Osteoblast (primary cell): ENCODE data around the gene TMEM250. TPM values are rescaled to one million over a fixed set of nuclear protein-coding genes. Genes with fewer than 3 reads are reported as not detected.

Source experiments
- DNase-seq: peaks from one replicate; pipeline ENCODE4 v3.0.0; 2011; ENCODE audit warnings: low spot score, mixed read lengths; ENCODE audit not compliant: insufficient read length; ENCODE audit errors: missing footprints
- H2AFZ ChIP-seq: 2 replicates; pipeline ENCODE4 v1.6.0; 2011; ENCODE audit warnings: mild to moderate bottlenecking, low read length
- H3K27ac ChIP-seq: 2 replicates; pipeline ENCODE4 v1.5.1; 2011; ENCODE audit warnings: mild to moderate bottlenecking, low read depth, low read length, moderate library complexity
- H3K27me3 ChIP-seq: 2 replicates; pipeline ENCODE4 v1.6.0; 2012; ENCODE audit warnings: mild to moderate bottlenecking, control low read depth, inconsistent platforms, low read length, moderate library complexity; ENCODE audit not compliant: insufficient read depth
- H3K36me3 ChIP-seq: 2 replicates; pipeline ENCODE4 v1.5.1; 2011; ENCODE audit warnings: mild to moderate bottlenecking, low read length, control low read depth, moderate library complexity; ENCODE audit not compliant: insufficient read depth
- H3K4me1 ChIP-seq: 2 replicates; pipeline ENCODE4 v1.5.1; 2011; ENCODE audit warnings: mild to moderate bottlenecking, low read length, control low read depth, moderate library complexity; ENCODE audit not compliant: insufficient read depth
- H3K4me2 ChIP-seq: 2 replicates; pipeline ENCODE4 v1.6.0; 2011; ENCODE audit warnings: mild to moderate bottlenecking, low read length; ENCODE audit not compliant: insufficient read depth
- H3K4me3 ChIP-seq: fragments of 200-600 bp; sonication (generic); 3 replicates; pipeline ENCODE4 v1.5.1; 2012; ENCODE audit warnings: mild to moderate bottlenecking, low read length, inconsistent platforms; ENCODE audit not compliant: insufficient read depth
- H3K79me2 ChIP-seq: 2 replicates; pipeline ENCODE4 v1.6.0; 2012; ENCODE audit warnings: mild to moderate bottlenecking, low read length, control low read depth, inconsistent platforms; ENCODE audit not compliant: insufficient read depth
- H3K9me3 ChIP-seq: 2 replicates; pipeline ENCODE4 v1.5.1; 2011; ENCODE audit warnings: low read depth, low read length, control low read depth
- H4K20me1 ChIP-seq: 2 replicates; pipeline ENCODE4 v1.6.0; 2012; ENCODE audit warnings: mild to moderate bottlenecking, low read length, control low read depth; ENCODE audit not compliant: insufficient read depth
- CTCF ChIP-seq: IDR thresholded peaks from 2 replicates; pipeline ENCODE4 v1.5.1; 2011; ENCODE audit warnings: mild to moderate bottlenecking, low read depth, low read length, moderate library complexity; ENCODE audit errors: extremely low read depth
- total RNA-seq: library from RNA; depleted of rRNA; stranded (reverse); fragments of >200 nt; gene quantifications from 2 replicates; pipeline ENCODE4 v1.2.3, GENCODE V29; 2012

TMEM250 gene
- total RNA-seq, 1 donor = 65.5 TPM

GRCh38 chr9:136081826-136082495 lies 36.7 kb downstream of the TMEM250 start:
- Histone ChIP-seq H3K27ac (no peak overlapping the region), H2AFZ (no peak overlapping the region), H3K27me3 (no peaks in the 10 kb centered on the region), H3K9me3 (no peaks in the 10 kb centered on the region), H3K4me1 (no peaks in the 10 kb centered on the region), H3K4me2 (no peak overlapping the region), H3K4me3 (no peak overlapping the region), H3K79me2 (peaks cover 93% of the 10 kb centered on the region), H4K20me1 (peaks cover 68% of the 10 kb centered on the region), H3K36me3 (no peaks in the 10 kb centered on the region)
- DNase-seq = peak; percentile 50
- no peak for TF ChIP-seq CTCF

GRCh38 chr9:136081113-136081825 lies 37.4 kb downstream of the TMEM250 start:
- H3K36me3 ChIP-seq = no peaks in the 10 kb centered on the region
- H3K27me3 ChIP-seq = no peaks in the 10 kb centered on the region
- H2AFZ ChIP-seq = no peak overlapping the region
- no peak overlapping the region for H3K4me2 ChIP-seq
- peak; percentile 83 for DNase-seq
- H3K4me3 ChIP-seq = no peak overlapping the region
- TF ChIP-seq CTCF = no peak
- H4K20me1 ChIP-seq = peaks cover 68% of the 10 kb centered on the region
- peaks cover 90% of the 10 kb centered on the region for H3K79me2 ChIP-seq
- no peaks in the 10 kb centered on the region for H3K9me3 ChIP-seq
- no peak overlapping the region for H3K27ac ChIP-seq
- no peaks in the 10 kb centered on the region for H3K4me1 ChIP-seq

- peaks cover 70% of the 10 kb centered on the region for H4K20me1 ChIP-seq
These were observed 38.0 kb downstream of the TMEM250 start for GRCh38 chr9:136080716-136081112.

More at GRCh38 chr9:136080716-136081112, 38.0 kb downstream of the TMEM250 start:
- no peak overlapping the region for H3K27ac ChIP-seq
- no peak overlapping the region for H2AFZ ChIP-seq
- no peaks in the 10 kb centered on the region for H3K4me1 ChIP-seq
- no peak overlapping the region for H3K4me3 ChIP-seq
- H3K4me2 ChIP-seq = no peak overlapping the region
- peaks cover 90% of the 10 kb centered on the region for H3K79me2 ChIP-seq
- peak; percentile 63 for DNase-seq
- H3K9me3 ChIP-seq = no peaks in the 10 kb centered on the region
- no peak for TF ChIP-seq CTCF
- H3K27me3 ChIP-seq = no peaks in the 10 kb centered on the region
- no peaks in the 10 kb centered on the region for H3K36me3 ChIP-seq
